Stimulated activated CD8-positive, alpha-beta memory T cell treated with anti-CD3 and anti-CD28 coated beads, Interleukin-15, amount 100 ng/mL, for 4 hours (primary cell): ENCODE data around the gene MRPL32.
"Not testable (repeated sequence)": the region's sequence is repeated elsewhere in the genome, so short reads cannot be mapped to it uniquely, and the experiment has no call there.

Source experiments
- DNase-seq, 2 donors: peaks; one replicate each; pipeline ENCODE4 v3.0.0-alpha.2; 2020; ENCODE audit warnings: low read depth in 2 of 2

Gene MRPL32

DNA sequence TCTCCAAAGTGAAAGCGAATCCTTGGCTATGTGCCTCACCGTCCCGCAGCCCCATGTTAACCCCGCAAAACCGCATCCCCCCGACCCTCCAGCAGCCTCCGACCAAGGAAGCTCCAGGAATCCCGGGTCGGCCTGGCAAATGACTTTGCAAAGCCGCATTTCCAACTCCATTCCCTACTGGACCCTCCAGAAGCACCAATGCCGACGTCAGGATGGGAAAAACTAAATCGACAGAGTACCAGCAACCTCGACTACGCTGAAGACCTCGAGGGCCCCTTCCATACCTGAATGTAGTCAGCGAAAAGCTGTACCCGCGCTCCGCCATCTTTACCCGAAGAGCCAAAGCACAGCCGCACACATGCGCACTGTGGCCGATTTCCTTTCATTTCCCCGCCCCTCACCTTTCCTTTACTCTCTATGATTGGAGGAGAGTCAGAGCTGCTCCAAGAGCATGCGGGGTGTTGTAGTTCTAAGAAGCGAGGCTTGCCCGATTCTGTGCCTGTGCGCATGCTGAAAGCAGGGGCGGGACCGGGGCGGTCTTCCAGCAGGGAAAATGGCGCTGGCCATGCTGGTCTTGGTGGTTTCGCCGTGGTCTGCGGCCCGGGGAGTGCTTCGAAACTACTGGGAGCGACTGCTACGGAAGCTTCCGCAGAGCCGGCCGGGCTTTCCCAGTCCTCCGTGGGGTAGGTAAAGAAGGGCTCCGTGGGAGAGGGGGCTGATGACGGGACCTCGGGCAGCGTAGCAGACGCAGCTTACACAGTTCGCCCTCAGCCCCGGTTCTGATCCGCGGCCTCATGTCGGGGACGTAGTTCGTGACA, at the start of gene MRPL32, which contains the start of gene PSMA2:
Gene MRPL32 (plus strand): TSS at position 543 of the 818 bp plus-strand sequence. CDS start 11 bp downstream, at position 554.
Gene PSMA2 (minus strand): TSS at position 341 of the 818 bp plus-strand sequence. CDS start 16 bp downstream, at position 325.
- peak; percentile 85 to 92 for DNase-seq

GRCh38 chr7:42883950-42884349, 48.2 kb upstream of the MRPL32 start:
- no peak for DNase-seq

GRCh38 chr7:42885183-42885582, 47.0 kb upstream of the MRPL32 start:
- DNase-seq = not testable (repeated sequence)

- DNase-seq = no peak
Measured at GRCh38 chr7:42886129-42886528, 46.0 kb upstream of the MRPL32 start.

GRCh38 chr7:42886893-42887505, 45.2 kb upstream of the MRPL32 start:
- no peak for DNase-seq

DNA sequence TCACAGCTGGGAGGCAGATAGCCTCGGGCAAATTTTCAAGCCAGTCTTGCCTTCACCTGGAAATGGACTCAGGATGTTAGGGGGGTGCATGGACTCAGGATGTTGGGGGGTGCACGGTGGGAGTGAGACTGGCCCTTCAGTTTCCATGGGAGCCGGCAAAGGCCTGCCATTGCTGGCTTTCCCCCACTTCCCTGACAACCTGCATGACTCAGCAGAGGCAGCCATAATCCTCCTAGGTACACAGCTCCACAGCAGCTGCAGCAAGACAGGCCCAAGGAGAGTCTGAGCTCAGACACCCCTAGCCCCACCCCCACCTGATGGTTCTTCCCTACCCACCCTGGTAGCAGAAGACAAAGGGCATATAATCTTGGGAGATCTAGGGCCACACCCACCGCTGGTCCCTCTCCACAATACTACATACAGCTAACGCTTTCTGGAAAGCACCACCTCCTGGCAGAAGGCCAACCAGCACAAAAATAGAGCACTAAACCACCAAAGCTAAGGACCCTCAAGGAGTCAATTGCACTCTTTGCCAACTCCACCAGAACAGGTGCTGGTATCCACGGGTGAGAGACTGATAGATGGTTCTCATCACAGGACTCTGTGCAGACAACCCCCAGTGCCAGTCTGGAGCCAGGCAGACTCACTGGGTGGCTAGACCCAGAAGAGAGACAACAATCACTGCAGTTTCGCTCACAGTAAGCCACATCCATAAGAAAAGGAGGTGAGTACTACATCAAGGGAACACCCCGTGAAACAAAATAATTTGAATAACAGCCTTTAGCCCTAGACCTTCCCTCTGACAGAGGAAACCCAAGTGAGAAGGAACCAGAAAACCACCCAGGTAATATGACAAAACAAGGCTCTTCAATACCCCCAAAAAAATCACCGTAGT, 38.6 kb upstream of the MRPL32 start:
- DNase-seq = no peak

GRCh38 chr7:42900842-42901241, 31.3 kb upstream of the MRPL32 start:
- no peak for DNase-seq

DNA sequence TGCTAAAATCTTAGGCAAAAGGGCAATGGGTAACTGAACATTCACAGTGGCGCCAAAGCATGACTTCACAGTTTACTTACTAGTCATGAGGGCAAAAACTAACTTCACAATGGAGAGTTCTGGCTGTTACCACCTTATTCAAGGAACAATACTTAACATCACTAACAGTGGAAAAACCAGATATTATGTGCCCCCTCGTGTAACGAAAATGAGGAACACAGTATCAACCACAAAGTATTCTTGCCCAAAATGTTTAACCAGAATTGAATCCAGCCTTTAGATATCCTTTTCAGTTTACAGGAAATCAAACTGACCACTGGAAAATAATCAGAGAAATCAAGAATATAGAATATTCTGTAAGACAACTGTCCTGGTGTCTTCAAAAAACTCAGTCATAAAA, 29.8 kb upstream of the MRPL32 start:
- DNase-seq = no peak

GRCh38 chr7:42906181-42906580, 26.0 kb upstream of the MRPL32 start:
- DNase-seq = no peak

GRCh38 chr7:42907316-42907715, 24.9 kb upstream of the MRPL32 start:
- no peak for DNase-seq

GRCh38 chr7:42910306-42910705, 21.9 kb upstream of the MRPL32 start:
- DNase-seq = no peak

DNA sequence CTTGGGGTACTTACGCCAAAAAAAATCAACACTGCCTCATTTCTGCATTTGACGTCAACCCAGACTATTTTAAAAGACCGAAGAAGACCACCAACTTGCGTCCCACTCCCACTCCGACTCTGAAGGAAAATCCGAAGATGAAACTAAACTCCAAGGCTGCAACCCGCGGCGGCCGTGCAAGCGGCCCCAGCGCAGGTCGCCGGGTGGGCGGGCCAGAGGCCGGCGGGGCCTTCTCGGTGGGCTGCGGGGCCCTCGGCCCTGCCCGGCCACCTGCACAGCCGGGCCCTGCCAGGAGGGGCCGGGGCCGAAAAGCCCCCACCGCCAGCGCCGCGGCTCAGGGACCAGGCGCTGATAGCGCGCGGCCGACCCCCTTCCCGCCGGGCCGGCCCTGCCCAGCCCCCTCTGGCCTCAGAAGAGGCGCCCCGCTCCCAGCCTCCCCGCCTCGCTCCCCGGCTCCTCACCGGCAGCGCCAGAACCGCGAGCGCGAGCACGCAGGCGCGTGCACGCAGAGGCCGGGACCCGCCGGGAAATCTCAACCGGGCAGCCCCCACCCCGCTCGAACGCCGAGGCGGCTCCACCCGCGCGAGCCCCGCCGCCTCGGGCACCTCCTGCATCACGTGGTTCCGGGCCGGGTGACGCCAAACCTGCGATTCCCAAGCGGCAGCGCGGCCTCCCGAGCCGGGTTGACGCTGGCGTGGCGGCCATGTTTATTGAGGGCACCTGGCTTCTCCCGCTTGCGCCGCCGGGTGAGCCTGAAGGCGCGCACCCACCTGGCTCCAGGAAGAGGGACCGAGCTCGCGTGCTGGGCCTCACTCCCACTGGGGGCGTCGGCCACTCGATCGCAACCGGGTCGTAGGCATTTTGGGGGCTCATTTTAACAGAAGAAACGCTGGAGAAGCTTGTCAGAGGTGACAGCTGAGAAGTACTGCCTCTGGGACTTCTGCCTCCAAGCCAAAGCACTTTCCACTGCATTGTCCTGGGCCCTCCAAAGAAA, 20.4 kb upstream of the MRPL32 start, which contains the start of gene C7orf25:
Gene C7orf25 (minus strand): TSS at position 617 of the 994 bp plus-strand sequence. CDS start 1,170 bp downstream, outside the sequence.
- DNase-seq = peak; percentile 90

GRCh38 chr7:42913591-42913990, 18.6 kb upstream of the MRPL32 start:
- no peak for DNase-seq

DNA sequence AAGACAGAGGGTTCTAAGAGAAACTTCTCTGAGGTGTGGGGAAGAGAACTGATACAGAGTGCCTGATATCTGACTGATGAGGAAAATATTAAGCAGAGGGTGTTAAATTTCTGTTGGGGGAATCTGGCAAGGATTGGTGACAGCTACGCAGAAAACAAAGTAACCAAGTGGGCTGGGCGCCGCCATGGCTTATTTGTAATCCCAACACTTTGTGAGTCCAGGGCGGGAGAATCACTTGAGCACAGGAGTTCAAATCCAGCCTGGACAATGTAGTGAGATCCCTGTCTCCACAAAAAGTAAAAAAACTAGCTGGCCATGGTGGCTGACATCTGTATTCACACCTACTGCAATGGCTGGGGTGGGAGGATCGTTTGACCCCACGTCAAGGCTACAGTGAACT, 18.2 kb upstream of the MRPL32 start:
- DNase-seq = no peak

GRCh38 chr7:42914421-42915045, 17.6 kb upstream of the MRPL32 start:
- no peak for DNase-seq

DNA sequence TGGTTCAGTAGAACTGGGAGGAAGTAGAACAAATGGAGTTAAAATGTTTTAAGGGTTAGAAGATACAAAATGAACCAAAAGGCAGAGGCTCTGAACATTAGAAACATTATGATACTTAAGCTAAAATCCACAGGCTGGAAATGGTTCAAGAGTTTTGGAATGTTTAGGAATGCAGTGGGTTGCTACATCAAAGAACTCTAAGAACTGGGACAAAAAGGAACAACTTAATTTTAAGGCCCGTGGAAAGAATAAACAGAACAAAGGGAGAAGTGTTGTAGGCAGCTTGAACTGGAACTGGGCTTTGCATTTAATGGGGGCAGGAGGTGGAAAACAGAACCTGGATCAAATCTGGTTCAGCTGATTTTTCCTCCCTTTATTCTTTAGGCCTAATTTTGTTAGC, 16.8 kb upstream of the MRPL32 start:
- DNase-seq = no peak

GRCh38 chr7:42922017-42922753, 10.0 kb upstream of the MRPL32 start:
- DNase-seq = no peak

DNA sequence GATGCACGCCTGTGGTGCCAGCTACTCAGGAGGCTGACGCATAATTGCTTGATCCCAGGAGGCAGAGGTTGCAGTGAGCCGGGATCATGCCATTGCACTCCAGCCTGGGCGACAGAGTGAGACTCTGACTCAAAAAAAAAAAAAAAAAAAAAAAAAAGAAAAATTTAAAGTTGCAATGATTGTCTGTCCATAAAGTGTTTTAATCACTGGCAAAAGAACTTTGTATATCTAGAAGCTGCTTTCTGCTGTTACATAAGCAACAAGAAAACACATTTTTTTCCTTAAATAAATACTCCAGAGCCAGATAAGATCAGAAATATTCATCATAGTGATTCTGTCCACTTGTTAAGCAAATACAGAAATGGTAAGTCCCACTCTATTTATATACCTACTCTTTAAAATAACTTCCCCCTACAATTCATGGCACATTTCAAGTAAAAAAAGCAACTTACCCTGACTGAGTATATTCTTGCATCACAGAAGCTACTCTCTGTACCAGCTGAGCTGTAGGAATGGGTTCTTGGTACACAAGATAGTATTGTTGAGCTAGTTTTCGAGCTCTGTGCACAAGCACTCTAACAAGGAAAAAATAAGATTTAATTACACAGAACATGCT, 7.8 kb upstream of the MRPL32 start:
- no peak for DNase-seq

DNA sequence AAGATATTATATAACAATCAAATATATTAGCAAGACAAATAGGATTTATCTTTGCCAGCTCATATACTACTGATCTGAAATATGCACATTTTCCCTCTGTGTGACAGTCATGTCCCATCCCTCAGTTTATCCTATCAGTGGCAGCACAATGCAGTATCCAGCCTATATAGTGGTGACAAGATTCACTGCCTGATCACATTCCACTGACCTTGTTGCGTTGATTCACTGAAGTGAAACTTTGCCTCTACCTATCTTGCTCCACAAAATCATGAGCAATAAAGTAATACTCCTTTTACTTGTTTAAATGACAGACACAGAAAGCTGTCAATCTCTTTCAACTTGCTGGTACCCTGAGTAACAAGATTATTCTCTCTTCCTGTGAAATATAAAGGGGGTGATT, 6.5 kb upstream of the MRPL32 start:
- DNase-seq = no peak
